ENCODE measurements around the gene CDH23.

DNA sequence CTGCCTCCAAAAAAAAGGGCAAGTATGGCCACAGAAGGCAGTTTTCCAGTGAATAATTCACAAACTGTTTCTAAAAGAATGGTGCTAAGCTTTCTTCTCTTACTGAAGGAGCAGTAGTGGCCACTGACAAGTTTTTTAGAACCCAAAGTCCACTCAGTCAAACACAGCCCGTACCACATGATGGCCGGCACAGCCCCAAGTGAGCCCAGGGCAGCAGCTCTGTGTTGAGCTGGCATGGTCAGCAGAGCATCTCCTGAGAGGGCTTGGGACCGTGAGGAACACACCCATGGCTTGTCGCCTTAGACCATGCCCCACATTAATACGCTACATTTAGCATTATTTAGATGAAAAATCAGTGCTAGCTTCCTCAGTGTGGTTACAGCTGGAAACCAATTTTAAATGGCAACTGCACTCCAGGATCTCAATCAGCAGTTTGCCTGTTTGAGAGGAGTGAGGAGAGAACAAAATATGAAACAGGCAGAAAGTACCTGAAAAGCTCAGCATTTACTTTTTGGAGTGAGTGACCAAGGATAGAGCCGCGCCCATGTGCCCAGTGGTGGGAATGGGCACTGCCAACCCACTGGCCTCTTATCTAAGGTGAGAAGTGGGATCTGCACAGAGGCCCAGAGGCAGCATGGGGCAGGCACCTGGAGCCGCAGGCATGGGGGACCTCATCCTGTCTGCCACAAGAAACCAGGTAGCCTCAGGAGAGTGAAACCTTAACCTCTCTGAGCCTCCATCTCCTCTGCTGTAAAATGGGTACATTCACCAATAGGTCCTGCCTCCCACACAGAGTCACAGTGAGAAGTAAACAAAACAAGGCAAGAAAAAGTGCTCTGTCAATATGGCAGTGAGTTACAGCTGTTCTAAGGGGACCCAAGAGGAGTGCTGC, 437.0 kb downstream of the CDH23 start:
- TF ChIP-seq, protein P1, sequence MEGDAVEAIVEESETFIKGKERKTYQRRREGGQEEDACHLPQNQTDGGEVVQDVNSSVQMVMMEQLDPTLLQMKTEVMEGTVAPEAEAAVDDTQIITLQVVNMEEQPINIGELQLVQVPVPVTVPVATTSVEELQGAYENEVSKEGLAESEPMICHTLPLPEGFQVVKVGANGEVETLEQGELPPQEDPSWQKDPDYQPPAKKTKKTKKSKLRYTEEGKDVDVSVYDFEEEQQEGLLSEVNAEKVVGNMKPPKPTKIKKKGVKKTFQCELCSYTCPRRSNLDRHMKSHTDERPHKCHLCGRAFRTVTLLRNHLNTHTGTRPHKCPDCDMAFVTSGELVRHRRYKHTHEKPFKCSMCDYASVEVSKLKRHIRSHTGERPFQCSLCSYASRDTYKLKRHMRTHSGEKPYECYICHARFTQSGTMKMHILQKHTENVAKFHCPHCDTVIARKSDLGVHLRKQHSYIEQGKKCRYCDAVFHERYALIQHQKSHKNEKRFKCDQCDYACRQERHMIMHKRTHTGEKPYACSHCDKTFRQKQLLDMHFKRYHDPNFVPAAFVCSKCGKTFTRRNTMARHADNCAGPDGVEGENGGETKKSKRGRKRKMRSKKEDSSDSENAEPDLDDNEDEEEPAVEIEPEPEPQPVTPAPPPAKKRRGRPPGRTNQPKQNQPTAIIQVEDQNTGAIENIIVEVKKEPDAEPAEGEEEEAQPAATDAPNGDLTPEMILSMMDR (IDR thresholded peaks at IDR 0.05; ENCODE audit: low read depth, low read length, poor library complexity, severe bottlenecking), result no peak
- no peak for TF ChIP-seq EZH2phosphoT487 (IDR thresholded peaks at IDR 0.05; ENCODE audit: borderline replicate concordance, low read length)
